ENCODE measurements around the gene FOXP1. TPM values are rescaled to one million over a fixed set of nuclear protein-coding genes. Genes with fewer than 3 reads are reported as not detected.

The FOXP1 gene
- total and polyA plus RNA-seq, 8 donors = 13.4 to 74.1 (median 44.1) TPM

DNA sequence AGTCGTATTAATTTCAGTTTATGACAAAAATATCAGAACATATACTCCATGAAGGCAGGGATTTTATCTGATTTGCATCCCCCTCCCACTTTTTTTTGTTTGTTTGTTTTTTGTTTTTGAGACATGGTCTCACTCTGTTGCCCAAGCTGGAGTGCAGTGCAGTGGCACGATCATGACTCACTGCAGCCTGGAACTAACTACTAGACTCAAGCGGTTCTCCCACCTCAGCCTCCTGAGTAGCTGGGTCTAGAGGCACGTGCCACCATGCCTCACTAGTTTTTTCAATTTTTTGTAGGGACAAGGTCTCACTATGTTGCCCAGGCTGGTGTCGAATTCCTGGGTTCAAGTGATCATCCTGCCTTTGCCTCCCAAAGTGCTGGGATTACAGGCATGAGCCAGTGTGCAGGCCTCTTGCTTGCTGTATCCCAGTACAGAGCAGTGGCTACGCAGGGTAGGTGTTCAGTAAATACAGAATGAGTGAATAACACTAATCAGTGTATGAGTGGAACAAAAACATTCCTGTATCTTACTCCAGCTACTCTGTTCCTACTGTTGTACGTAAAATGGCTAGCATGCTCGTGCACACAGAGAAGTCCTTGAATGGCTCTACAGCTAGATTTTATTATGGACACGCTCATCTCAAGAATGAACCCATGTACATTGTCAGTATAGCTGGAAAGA lies 272.4 kb downstream of the FOXP1 start:
- H3K4me1 ChIP-seq = no peaks in the 10 kb centered on the region
- no peaks in the 10 kb centered on the region for H3K9me3 ChIP-seq
- TF ChIP-seq, protein P1, sequence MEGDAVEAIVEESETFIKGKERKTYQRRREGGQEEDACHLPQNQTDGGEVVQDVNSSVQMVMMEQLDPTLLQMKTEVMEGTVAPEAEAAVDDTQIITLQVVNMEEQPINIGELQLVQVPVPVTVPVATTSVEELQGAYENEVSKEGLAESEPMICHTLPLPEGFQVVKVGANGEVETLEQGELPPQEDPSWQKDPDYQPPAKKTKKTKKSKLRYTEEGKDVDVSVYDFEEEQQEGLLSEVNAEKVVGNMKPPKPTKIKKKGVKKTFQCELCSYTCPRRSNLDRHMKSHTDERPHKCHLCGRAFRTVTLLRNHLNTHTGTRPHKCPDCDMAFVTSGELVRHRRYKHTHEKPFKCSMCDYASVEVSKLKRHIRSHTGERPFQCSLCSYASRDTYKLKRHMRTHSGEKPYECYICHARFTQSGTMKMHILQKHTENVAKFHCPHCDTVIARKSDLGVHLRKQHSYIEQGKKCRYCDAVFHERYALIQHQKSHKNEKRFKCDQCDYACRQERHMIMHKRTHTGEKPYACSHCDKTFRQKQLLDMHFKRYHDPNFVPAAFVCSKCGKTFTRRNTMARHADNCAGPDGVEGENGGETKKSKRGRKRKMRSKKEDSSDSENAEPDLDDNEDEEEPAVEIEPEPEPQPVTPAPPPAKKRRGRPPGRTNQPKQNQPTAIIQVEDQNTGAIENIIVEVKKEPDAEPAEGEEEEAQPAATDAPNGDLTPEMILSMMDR (IDR thresholded peaks at IDR 0.05) = no peak
- no peak overlapping the region for H3K27ac ChIP-seq
- WGBS, 2 donors = 83 to 87% methylated on average over 9 of the region's 9 CpGs
- DNase-seq (no peak), FAIRE-seq (no peak), ATAC-seq (peak in 1 of 4 donors; percentile 35)
- H3K4me3 ChIP-seq = no peak overlapping the region
- no peaks in the 10 kb centered on the region for H3K36me3 ChIP-seq
- no peaks in the 10 kb centered on the region for H3K27me3 ChIP-seq
- intact Hi-C loops (cut with DNase I) = no loop called here

- FAIRE-seq (no peak), ATAC-seq (peak in 2 of 4 donors; percentile 30 to 34), DNase-seq (no peak)
- no peaks in the 10 kb centered on the region for H3K36me3 ChIP-seq
- H3K9me3 ChIP-seq = no peaks in the 10 kb centered on the region
- 75 to 88% methylated on average over 9 of the region's 9 CpGs for whole genome bisulfite sequencing, 2 donors
- intact Hi-C loops (cut with DNase I) = no loop called here
- H3K4me1 ChIP-seq = no peaks in the 10 kb centered on the region
- H3K27me3 ChIP-seq = no peaks in the 10 kb centered on the region
- H3K27ac ChIP-seq = no peak overlapping the region
- TF ChIP-seq, protein P1 (IDR thresholded peaks at IDR 0.05) = no peak
- no peak overlapping the region for H3K4me3 ChIP-seq
Observed at GRCh38 chr3:71310359-71310979, 273.1 kb downstream of the FOXP1 start.

DNA sequence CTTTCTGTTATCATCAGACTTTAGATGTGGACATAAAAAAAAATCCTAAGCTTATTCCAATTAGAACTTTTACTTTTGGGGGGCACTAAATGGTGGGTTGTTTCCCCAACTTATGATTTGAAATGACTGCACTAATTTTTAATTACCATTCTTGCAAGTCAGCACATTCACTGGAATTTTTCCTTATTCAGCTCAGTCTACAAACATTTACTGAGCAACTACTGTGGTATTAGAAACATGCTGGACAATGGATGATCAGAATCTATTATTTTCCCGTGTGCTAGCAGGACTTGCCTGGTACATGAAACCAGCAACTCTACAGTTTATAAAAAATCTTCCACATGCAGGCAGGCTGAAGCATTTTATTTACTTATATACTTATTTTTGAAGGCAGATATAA lies 273.6 kb downstream of the FOXP1 start:
- DNase-seq = no peak
- Histone ChIP-seq H3K9me3 (no peaks in the 10 kb centered on the region), H3K36me3 (no peaks in the 10 kb centered on the region), H3K27ac (no peak overlapping the region), H3K4me1 (peaks cover 0 to 3% (median 0%) of the 10 kb centered on the region in 3 donors), H3K27me3 (no peaks in the 10 kb centered on the region), H3K4me3 (no peak overlapping the region)
- 81 to 91% methylated on average over 1 of the region's 1 CpG for WGBS, 2 donors
- no peak for ATAC-seq
- intact Hi-C loops (cut with DNase I) = no loop called here
- FAIRE-seq = no peak
- TF ChIP-seq, protein P1 (IDR thresholded peaks at IDR 0.05) = no peak

- DNase-seq (no peak), FAIRE-seq (no peak), ATAC-seq (no peak)
- H3K9me3 ChIP-seq = no peaks in the 10 kb centered on the region
- WGBS, 2 donors = 89 to 96% methylated on average over 3 of the region's 3 CpGs
- no peak overlapping the region for H3K27ac ChIP-seq
- no peaks in the 10 kb centered on the region for H3K36me3 ChIP-seq
- TF ChIP-seq, protein P1 (IDR thresholded peaks at IDR 0.05) = no peak
- intact Hi-C loops (cut with DNase I) = no loop called here
- no peak overlapping the region for H3K4me3 ChIP-seq
- peaks cover 0 to 6% (median 0%) of the 10 kb centered on the region in 3 donors for H3K4me1 ChIP-seq
- no peaks in the 10 kb centered on the region for H3K27me3 ChIP-seq
Observed at GRCh38 chr3:71309342-71309741, 274.2 kb downstream of the FOXP1 start.

DNA sequence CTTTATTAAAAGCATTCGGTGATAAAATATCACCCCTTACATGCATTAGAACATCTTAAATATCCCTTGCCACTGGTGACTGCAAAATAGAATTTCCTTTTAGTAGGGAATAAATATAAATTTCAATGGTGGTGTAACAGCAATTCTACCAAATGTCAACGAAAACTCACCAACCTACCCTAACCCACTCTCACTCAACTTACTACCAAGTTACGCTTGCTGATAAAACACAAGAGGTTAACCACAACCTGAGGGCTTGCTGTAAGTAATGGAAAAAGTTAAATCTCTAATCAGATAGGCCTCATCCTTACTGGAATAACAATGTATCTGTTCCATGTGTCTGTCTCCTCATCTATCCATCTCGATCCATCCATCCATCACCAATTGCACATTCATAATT lies 274.7 kb downstream of the FOXP1 start:
- TF ChIP-seq, protein P1 (IDR thresholded peaks at IDR 0.05) = no peak
- H3K9me3 ChIP-seq = no peaks in the 10 kb centered on the region
- ATAC-seq (no peak), FAIRE-seq (no peak), DNase-seq (no peak)
- no peaks in the 10 kb centered on the region for H3K27me3 ChIP-seq
- H3K36me3 ChIP-seq = no peaks in the 10 kb centered on the region
- H3K4me3 ChIP-seq = no peak overlapping the region
- H3K4me1 ChIP-seq = peaks cover 0 to 6% (median 2%) of the 10 kb centered on the region in 3 donors
- WGBS, 2 donors = 92 to 94% methylated on average over 4 of the region's 4 CpGs
- no peak overlapping the region for H3K27ac ChIP-seq
- intact Hi-C loops (cut with DNase I) = no loop called here
